RWPE1 (cell line): ENCODE data around the gene SLC5A6.
A peak's percentile ranks its signal among the peaks of the same experiment; 100 is the strongest.

Source experiments
- CTCF ChIA-PET: fragments of 350-600 bp; sonication (Branson Sonifier 250); formaldehyde crosslinking; extraction: SDS; loops from one replicate; lab custom pipeline; 2021; lab: Yijun Ruan, JAX
- POLR2A ChIA-PET: fragments of 400-600 bp; formaldehyde crosslinking; extraction: SDS; loops from one replicate; lab custom pipeline; 2020; ENCODE audit warnings: antibody characterized with exemption; ENCODE audit not compliant: low non-redundant PET; lab: Yijun Ruan, JAX
- DNase-seq: peaks from one replicate; pipeline ENCODE4 v3.0.0; 2012; ENCODE audit warnings: low spot score
- H3K27ac ChIP-seq: fragments of 450-650 bp; 2 replicates; pipeline ENCODE4 v1.5.1; 2017
- CTCF ChIP-seq: fragments of 450-650 bp; conservative IDR thresholded peaks from 2 replicates; pipeline ENCODE4 v1.5.1; 2017; ENCODE audit warnings: low read depth, mild to moderate bottlenecking

The SLC5A6 gene

GRCh38 chr2:27191070-27191829 is 20.8 kb downstream of the SLC5A6 start:
- ChIA-PET CTCF (interaction anchor here (0.5 to 1.9 kb wide), 5 partner anchors 90 to 229 kb away, joined by 3 to 14 read pairs (median 5); no protein-coding TSS in a partner anchor), POLR2A (no interaction called here)
- H3K27ac ChIP-seq = no peak overlapping the region
- peak; percentile 65 for TF ChIP-seq CTCF
- peak; percentile 57 for DNase-seq

- CTCF ChIA-PET = no interaction called here
- DNase-seq = no peak
- POLR2A ChIA-PET = no interaction called here
- TF ChIP-seq CTCF = no peak
- H3K27ac ChIP-seq = no peak overlapping the region
Measured at GRCh38 chr2:27189989-27190388, 22.1 kb downstream of the SLC5A6 start.

GRCh38 chr2:27186613-27187345 is 25.3 kb downstream of the SLC5A6 start:
- ChIA-PET POLR2A (interaction anchor here (0.6 kb wide), 1 partner anchor 12 kb away, joined by 6 read pairs; no protein-coding TSS in a partner anchor), CTCF (interaction anchor here (0.6 kb wide), 1 partner anchor 1769 kb away, joined by 3 read pairs; no protein-coding TSS in a partner anchor)
- no peak overlapping the region for H3K27ac ChIP-seq
- TF ChIP-seq CTCF = no peak
- DNase-seq = no peak

- DNase-seq = no peak
- ChIA-PET CTCF (no interaction called here), POLR2A (no interaction called here)
- TF ChIP-seq CTCF = no peak
- H3K27ac ChIP-seq = no peak overlapping the region
Measured at GRCh38 chr2:27185331-27186026, 26.6 kb downstream of the SLC5A6 start.

GRCh38 chr2:27184115-27184514 is 28.0 kb downstream of the SLC5A6 start:
- H3K27ac ChIP-seq = no peak overlapping the region
- TF ChIP-seq CTCF = no peak
- POLR2A ChIA-PET = no interaction called here
- CTCF ChIA-PET = interaction anchor here (0.5 to 0.7 kb wide), 2 partner anchors 21 to 972 kb away, joined by 3 read pairs; no protein-coding TSS in a partner anchor
- DNase-seq = no peak

GRCh38 chr2:27182346-27182745 is 29.7 kb downstream of the SLC5A6 start:
- TF ChIP-seq CTCF = no peak
- DNase-seq = no peak
- ChIA-PET CTCF (interaction anchor here (0.6 to 1.1 kb wide), 2 partner anchors 12 to 30 kb away, joined by 3 to 4 read pairs; no protein-coding TSS in a partner anchor), POLR2A (interaction anchor here (0.6 kb wide), 1 partner anchor 90 kb away, joined by 3 read pairs; no protein-coding TSS in a partner anchor)
- no peak overlapping the region for H3K27ac ChIP-seq
